HS-27A (cell line): ENCODE data around the gene C14orf119.

Experiments
- DNase-seq: peaks from one replicate; pipeline ENCODE4 v3.0.0-alpha.2; 2012; ENCODE audit warnings: low read depth, missing footprints

Gene C14orf119

GRCh38 chr14:23149745-23150144, 54.4 kb downstream of the C14orf119 start:
- DNase-seq: no peak
